ENCODE data around the gene LYRM4. TPM values are rescaled to one million over a fixed set of nuclear protein-coding genes. Genes with fewer than 3 reads are reported as not detected.

Gene LYRM4
- total RNA-seq, 1 experiment from 2014 or later = 37.0 TPM

- POLR2A ChIA-PET (ENCODE audit: unreplicated experiment) = interaction anchor here (0.6 kb wide), 1 partner anchor 1310 kb away, joined by 3 read pairs; no protein-coding TSS in a partner anchor
- no peak overlapping the region for H2AFZ ChIP-seq
- H3K4me3 ChIP-seq = no peak overlapping the region
- no peaks in the 10 kb centered on the region for H3K36me3 ChIP-seq (ENCODE audit: low read depth)
- TF ChIP-seq EZH2 (IDR thresholded peaks at IDR 0.05; ENCODE audit: low read depth) (no peak), CTCF (conservative IDR thresholded peaks at IDR 0.05) (no peak)
- no peak overlapping the region for H3K27ac ChIP-seq
- CTCF ChIA-PET = no interaction called here
- no peaks in the 10 kb centered on the region for H4K20me1 ChIP-seq (ENCODE audit: insufficient read depth)
- H3F3A ChIP-seq (ENCODE audit: insufficient read depth, low read depth) = no peaks in the 10 kb centered on the region
- no TSS peak for BruUV-seq (replicated peaks)
- no peaks in the 10 kb centered on the region for H3K27me3 ChIP-seq (ENCODE audit: insufficient read depth, low read depth)
- DNase-seq = no peak
- H3K4me2 ChIP-seq = no peak overlapping the region
- H3K4me1 ChIP-seq (replicated peaks; ENCODE audit: insufficient read depth) = no peaks in the 10 kb centered on the region
- no peaks in the 10 kb centered on the region for H3K9me3 ChIP-seq (ENCODE audit: insufficient read depth, low read depth)
- no peaks in the 10 kb centered on the region for H3K79me2 ChIP-seq (ENCODE audit: low read depth)
- intact Hi-C loops (cut with micrococcal nuclease; ENCODE audit: unreplicated experiment) = no loop called here
- H3K9me2 ChIP-seq (ENCODE audit: insufficient read depth) = no peaks in the 10 kb centered on the region
Measured at GRCh38 chr6:5119090-5119951, 141.4 kb downstream of the LYRM4 start.

GRCh38 chr6:5116243-5116991, 144.3 kb downstream of the LYRM4 start:
- CTCF ChIA-PET = no interaction called here
- H3K27ac ChIP-seq = no peak overlapping the region

GRCh38 chr6:5115168-5115567, 145.6 kb downstream of the LYRM4 start:
- Histone ChIP-seq H3K27me3 (ENCODE audit: insufficient read depth, low read depth) (no peaks in the 10 kb centered on the region), H3K4me1 (replicated peaks; ENCODE audit: insufficient read depth) (no peaks in the 10 kb centered on the region), H2AFZ (no peak overlapping the region), H3K27ac (no peak overlapping the region), H3K4me2 (no peak overlapping the region), H3K4me3 (no peak overlapping the region), H3K9me2 (ENCODE audit: insufficient read depth) (no peaks in the 10 kb centered on the region), H3K36me3 (ENCODE audit: low read depth) (no peaks in the 10 kb centered on the region), H3K9me3 (ENCODE audit: insufficient read depth, low read depth) (no peaks in the 10 kb centered on the region), H3K79me2 (ENCODE audit: low read depth) (no peaks in the 10 kb centered on the region), H3F3A (ENCODE audit: insufficient read depth, low read depth) (no peaks in the 10 kb centered on the region), H4K20me1 (ENCODE audit: insufficient read depth) (no peaks in the 10 kb centered on the region)
- BruUV-seq (replicated peaks) = no TSS peak
- ChIA-PET POLR2A (ENCODE audit: unreplicated experiment) (no interaction called here), CTCF (no interaction called here)
- DNase-seq = no peak
- no peak for TF ChIP-seq CTCF (conservative IDR thresholded peaks at IDR 0.05)
- no peak for TF ChIP-seq EZH2 (IDR thresholded peaks at IDR 0.05; ENCODE audit: low read depth)
- intact Hi-C loops (cut with micrococcal nuclease; ENCODE audit: unreplicated experiment) = no loop called here

More at GRCh38 chr6:5116243-5116991, 144.3 kb downstream of the LYRM4 start:
- Histone ChIP-seq H3F3A (ENCODE audit: insufficient read depth, low read depth) (no peaks in the 10 kb centered on the region), H3K9me2 (ENCODE audit: insufficient read depth) (no peaks in the 10 kb centered on the region), H3K36me3 (ENCODE audit: low read depth) (no peaks in the 10 kb centered on the region), H3K79me2 (ENCODE audit: low read depth) (no peaks in the 10 kb centered on the region), H4K20me1 (ENCODE audit: insufficient read depth) (no peaks in the 10 kb centered on the region), H3K9me3 (ENCODE audit: insufficient read depth, low read depth) (no peaks in the 10 kb centered on the region), H3K4me1 (replicated peaks; ENCODE audit: insufficient read depth) (no peaks in the 10 kb centered on the region), H3K4me2 (no peak overlapping the region), H3K4me3 (no peak overlapping the region), H2AFZ (no peak overlapping the region), H3K27me3 (ENCODE audit: insufficient read depth, low read depth) (no peaks in the 10 kb centered on the region)
- POLR2A ChIA-PET (ENCODE audit: unreplicated experiment) = no interaction called here
- no peak for TF ChIP-seq EZH2 (IDR thresholded peaks at IDR 0.05; ENCODE audit: low read depth)
- intact Hi-C loops (cut with micrococcal nuclease; ENCODE audit: unreplicated experiment) = no loop called here
- DNase-seq = no peak
- BruUV-seq (replicated peaks) = no TSS peak
